ENCODE measurements around the gene LUM.

Gene LUM

GRCh38 chr12:91074154-91074709, 37.1 kb downstream of the LUM start:
- DNase-seq, result no peak

- DNase-seq, result no peak
These were observed 37.9 kb downstream of the LUM start for GRCh38 chr12:91073426-91073825.

DNA sequence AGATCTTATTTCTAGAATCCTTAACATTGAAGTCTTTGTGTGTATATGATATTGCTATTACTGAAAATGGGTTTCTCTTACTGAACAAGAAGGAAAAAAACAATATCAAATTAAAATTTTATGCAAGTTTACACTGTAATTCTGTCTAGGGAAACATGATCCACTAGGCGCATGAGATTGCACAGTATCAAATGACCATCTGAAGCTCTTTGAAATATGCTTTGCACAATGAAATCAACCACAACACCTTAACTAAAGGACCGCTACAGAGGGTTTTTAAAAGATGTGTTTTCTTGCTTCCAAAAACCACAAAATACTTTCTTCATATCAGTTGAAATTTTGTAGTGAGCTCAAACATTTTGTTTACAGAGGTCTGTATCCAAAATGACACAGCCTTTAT, 38.4 kb downstream of the LUM start:
- no peak for DNase-seq

- DNase-seq, result no peak
These were observed 40.4 kb downstream of the LUM start for GRCh38 chr12:91070936-91071335.

GRCh38 chr12:91065396-91065795, 45.9 kb downstream of the LUM start:
- DNase-seq, result no peak

GRCh38 chr12:91064640-91065039, 46.7 kb downstream of the LUM start:
- DNase-seq, result no peak

GRCh38 chr12:91061091-91061490, 50.2 kb downstream of the LUM start:
- DNase-seq, result no peak

DNA sequence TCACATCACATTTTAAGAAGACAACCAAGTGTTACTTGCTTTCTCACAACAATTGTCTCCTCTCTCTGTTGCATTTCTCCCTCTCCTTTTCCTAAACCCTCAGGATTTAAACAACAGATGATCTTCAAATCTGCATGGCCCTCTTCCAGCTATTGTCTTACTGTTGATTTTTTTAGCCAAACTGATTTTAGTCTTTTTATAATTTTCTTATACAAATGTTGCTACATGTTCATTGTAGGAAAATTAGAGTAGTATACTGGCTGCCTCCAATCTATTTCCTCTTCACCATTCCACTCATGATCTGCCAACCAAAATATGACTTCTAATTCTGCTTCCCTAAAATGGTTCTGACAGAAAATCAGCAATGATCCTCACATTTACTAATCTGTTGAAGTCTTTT, 52.1 kb downstream of the LUM start:
- no peak for DNase-seq

GRCh38 chr12:91058786-91059185, 52.5 kb downstream of the LUM start:
- no peak for DNase-seq

GRCh38 chr12:91057368-91058165, 53.7 kb downstream of the LUM start, which contains the start of gene KERA:
Gene KERA, minus strand, starts transcription at chr12:91058024. Its CDS starts 1,743 bp downstream, at chr12:91056281.
- DNase-seq, result no peak

- DNase-seq, result no peak
These were observed 54.8 kb downstream of the LUM start for GRCh38 chr12:91056488-91056887.

DNA sequence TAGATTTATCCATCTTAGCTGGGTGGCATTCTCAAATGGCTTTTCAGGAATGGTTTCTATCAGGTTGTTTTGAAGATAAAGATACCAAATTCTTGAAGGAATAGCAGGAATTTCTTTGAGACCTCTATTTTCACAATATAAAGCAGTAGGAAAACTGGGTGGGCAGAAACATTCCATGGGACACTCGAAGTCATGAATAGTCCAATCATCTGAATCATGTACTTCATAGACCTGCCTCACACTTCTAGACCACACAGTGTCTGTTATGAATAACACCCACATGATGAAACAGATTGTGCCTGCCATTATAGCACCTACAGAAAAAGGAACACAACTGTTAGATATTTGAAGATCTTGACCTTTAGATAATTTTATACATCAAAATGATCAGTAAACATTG, 55.3 kb downstream of the LUM start:
- DNase-seq, result no peak

DNA sequence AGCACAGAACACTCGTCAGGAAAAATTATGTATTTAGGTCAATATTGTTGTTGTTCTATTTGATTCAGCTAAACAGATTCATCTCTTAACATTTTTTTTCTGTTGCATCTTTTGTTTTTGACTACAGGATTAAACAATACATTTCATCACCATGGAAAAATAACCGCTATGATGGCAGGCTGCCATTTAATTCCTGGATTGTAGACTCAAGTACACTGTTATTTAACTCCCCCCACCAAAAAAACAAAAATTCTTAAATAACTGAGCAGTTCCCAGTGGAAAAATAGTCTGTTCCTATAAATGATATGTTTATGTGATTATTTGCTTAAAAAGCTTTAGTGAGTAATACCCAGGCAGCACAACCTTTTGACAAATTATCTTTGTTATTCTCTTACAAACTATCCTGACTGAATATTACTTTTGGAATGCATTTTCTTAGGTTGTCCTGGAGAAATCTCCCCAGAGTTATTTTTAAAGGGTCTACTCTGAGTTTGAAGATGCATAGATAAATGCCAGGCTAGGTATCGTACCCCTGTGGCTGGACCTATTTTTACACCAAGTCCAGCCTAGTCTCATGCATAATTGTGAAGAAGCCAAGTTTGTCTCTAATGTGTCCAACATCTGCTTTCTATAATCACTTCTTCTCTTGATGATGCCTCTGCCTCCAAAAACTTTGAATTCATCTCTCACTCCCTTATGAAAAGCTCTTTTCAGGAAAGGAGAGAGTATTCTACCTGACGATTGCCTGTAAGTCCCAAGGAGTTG, 57.2 kb downstream of the LUM start:
- DNase-seq, result no peak
